ENCODE measurements around the gene WNK1. TPM values are rescaled to one million over a fixed set of nuclear protein-coding genes. Genes with fewer than 3 reads are reported as not detected.

WNK1 gene
- total RNA-seq, 1 experiment from 2014 or later, result 117 TPM

DNA sequence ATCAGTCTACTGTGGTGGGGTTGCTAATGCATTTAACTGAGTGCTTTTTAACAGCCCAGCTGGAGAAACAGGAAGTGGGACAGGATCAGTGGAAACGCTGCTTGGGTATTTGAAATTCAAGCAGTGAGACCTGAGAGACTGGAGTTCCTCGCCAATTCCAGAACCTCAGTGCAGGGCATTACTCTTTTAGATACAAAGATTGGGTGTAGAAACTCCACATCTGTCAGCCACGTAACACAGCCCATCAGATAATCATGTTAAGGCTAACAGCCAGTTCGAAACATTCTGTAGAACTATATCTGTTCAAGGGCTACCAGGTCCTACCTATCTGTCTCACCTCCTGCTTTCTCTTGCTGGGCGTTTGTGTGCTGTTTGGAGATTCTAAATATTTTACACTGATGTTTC lies 151.6 kb downstream of the WNK1 start:
- no peak for DNase-seq
- Histone ChIP-seq H3K79me1 (ENCODE audit: insufficient read depth, low read depth, low read length, poor library complexity, severe bottlenecking) (no peaks in the 10 kb centered on the region), H2BK5ac (ENCODE audit: insufficient read length, low read length) (no peak overlapping the region), H2BK20ac (ENCODE audit: low read depth, low read length, poor library complexity, severe bottlenecking) (no peak overlapping the region), H2AK5ac (ENCODE audit: insufficient read length, low read length) (no peak overlapping the region), H3K23me2 (ENCODE audit: insufficient read length, low read depth, low read length, poor library complexity, severe bottlenecking) (no peaks in the 10 kb centered on the region), H3K23ac (ENCODE audit: insufficient read length, low read depth, low read length) (no peak overlapping the region), H3K4ac (ENCODE audit: low read depth, low read length) (no peak overlapping the region), H2BK12ac (ENCODE audit: insufficient read length, low read depth, low read length) (no peak overlapping the region), H3K18ac (ENCODE audit: insufficient read length, low read depth, low read length) (no peak overlapping the region), H4K20me1 (ENCODE audit: control insufficient read depth, insufficient read depth, insufficient read length) (no peaks in the 10 kb centered on the region), H3K56ac (ENCODE audit: insufficient read length, low read depth, low read length) (no peak overlapping the region), H4K5ac (ENCODE audit: insufficient read length, low read depth, low read length) (no peak overlapping the region), H4K8ac (replicated peaks; ENCODE audit: insufficient read length, low read depth, low read length) (no peak overlapping the region), H3K4me1 (ENCODE audit: insufficient read depth, low read length) (no peaks in the 10 kb centered on the region), H3T11ph (ENCODE audit: low read length) (no peak overlapping the region), H2AFZ (ENCODE audit: low read length) (no peak overlapping the region), H3K27ac (ENCODE audit: insufficient read length, low read depth, low read length) (no peak overlapping the region), H3K9ac (ENCODE audit: extremely low read depth, insufficient read length, low read length) (no peak overlapping the region), H3K79me2 (ENCODE audit: insufficient read depth, low read length) (no peaks in the 10 kb centered on the region), H4K91ac (ENCODE audit: insufficient read length, low read depth, low read length) (no peak overlapping the region), H3K9me3 (ENCODE audit: control insufficient read depth, low read depth, low read length) (no peaks in the 10 kb centered on the region), H2BK120ac (ENCODE audit: low read depth, low read length, poor library complexity, severe bottlenecking) (no peak overlapping the region), H2BK15ac (ENCODE audit: low read depth, low read length) (no peak overlapping the region), H3K27me3 (ENCODE audit: insufficient read depth, low read length) (no peaks in the 10 kb centered on the region; the same call in 1 of the 2 replicates), H3K14ac (ENCODE audit: insufficient read depth, low read length) (no peak overlapping the region), H3K4me2 (ENCODE audit: insufficient read depth, insufficient read length, low read length) (no peak overlapping the region)
- H3K4me1 Mint-ChIP-seq, result peaks cover 0 to 10% of the 10 kb centered on the region in 2 experiments; a peak in 2 of 4 replicates
- no peaks in the 10 kb centered on the region for H3K27me3 Mint-ChIP-seq (ENCODE audit: low read depth)
- WGBS (ENCODE audit: extremely low coverage, insufficient read length, low lambda C conversion rate), result no CpG with 5 or more reads among the region's 5 CpGs
- TF ChIP-seq, protein P1, sequence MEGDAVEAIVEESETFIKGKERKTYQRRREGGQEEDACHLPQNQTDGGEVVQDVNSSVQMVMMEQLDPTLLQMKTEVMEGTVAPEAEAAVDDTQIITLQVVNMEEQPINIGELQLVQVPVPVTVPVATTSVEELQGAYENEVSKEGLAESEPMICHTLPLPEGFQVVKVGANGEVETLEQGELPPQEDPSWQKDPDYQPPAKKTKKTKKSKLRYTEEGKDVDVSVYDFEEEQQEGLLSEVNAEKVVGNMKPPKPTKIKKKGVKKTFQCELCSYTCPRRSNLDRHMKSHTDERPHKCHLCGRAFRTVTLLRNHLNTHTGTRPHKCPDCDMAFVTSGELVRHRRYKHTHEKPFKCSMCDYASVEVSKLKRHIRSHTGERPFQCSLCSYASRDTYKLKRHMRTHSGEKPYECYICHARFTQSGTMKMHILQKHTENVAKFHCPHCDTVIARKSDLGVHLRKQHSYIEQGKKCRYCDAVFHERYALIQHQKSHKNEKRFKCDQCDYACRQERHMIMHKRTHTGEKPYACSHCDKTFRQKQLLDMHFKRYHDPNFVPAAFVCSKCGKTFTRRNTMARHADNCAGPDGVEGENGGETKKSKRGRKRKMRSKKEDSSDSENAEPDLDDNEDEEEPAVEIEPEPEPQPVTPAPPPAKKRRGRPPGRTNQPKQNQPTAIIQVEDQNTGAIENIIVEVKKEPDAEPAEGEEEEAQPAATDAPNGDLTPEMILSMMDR (conservative IDR thresholded peaks at IDR 0.05), result no peak
- H3K9me3 Mint-ChIP-seq, result no peaks in the 10 kb centered on the region
- no peak overlapping the region for H3K4me3 Mint-ChIP-seq
- peak overlapping the region in 2 of 3 experiments; percentile 9 to 27; a peak in 2 of 7 replicates for H3K27ac Mint-ChIP-seq
- peaks cover 33 to 84% (median 65%) of the 10 kb centered on the region in 3 experiments; a peak in 6 of 7 replicates for H3K36me3 Mint-ChIP-seq (ENCODE audit: insufficient read depth in 1 of 3, low read depth in 3 of 3)

Data from H9 (cell line).